RWPE1 (cell line): ENCODE measurements around the gene MYO1A.

Experiments
- CTCF ChIA-PET: fragments of 350-600 bp; sonication (Branson Sonifier 250); formaldehyde crosslinking; extraction: SDS; loops from one replicate; lab custom pipeline; 2021; lab: Yijun Ruan, JAX
- POLR2A ChIA-PET: fragments of 400-600 bp; formaldehyde crosslinking; extraction: SDS; loops from one replicate; lab custom pipeline; 2020; ENCODE audit warnings: antibody characterized with exemption; ENCODE audit not compliant: low non-redundant PET; lab: Yijun Ruan, JAX
- DNase-seq: peaks from one replicate; pipeline ENCODE4 v3.0.0; 2012; ENCODE audit warnings: low spot score
- H3K27ac ChIP-seq: fragments of 450-650 bp; 2 replicates; pipeline ENCODE4 v1.5.1; 2017
- TF ChIP-seq, protein P1 (sequence below): fragments of 450-650 bp; conservative IDR thresholded peaks from 2 replicates; pipeline ENCODE4 v1.5.1; 2017; ENCODE audit warnings: low read depth, mild to moderate bottlenecking

Gene MYO1A

GRCh38 chr12:57010627-57011247 lies 39.2 kb downstream of the MYO1A start:
- no peak for DNase-seq
- ChIA-PET CTCF (interaction anchor here (1.3 kb wide), 1 partner anchor 9 kb away, joined by 5 read pairs; no protein-coding TSS in a partner anchor), POLR2A (no interaction called here)
- TF ChIP-seq, protein P1, sequence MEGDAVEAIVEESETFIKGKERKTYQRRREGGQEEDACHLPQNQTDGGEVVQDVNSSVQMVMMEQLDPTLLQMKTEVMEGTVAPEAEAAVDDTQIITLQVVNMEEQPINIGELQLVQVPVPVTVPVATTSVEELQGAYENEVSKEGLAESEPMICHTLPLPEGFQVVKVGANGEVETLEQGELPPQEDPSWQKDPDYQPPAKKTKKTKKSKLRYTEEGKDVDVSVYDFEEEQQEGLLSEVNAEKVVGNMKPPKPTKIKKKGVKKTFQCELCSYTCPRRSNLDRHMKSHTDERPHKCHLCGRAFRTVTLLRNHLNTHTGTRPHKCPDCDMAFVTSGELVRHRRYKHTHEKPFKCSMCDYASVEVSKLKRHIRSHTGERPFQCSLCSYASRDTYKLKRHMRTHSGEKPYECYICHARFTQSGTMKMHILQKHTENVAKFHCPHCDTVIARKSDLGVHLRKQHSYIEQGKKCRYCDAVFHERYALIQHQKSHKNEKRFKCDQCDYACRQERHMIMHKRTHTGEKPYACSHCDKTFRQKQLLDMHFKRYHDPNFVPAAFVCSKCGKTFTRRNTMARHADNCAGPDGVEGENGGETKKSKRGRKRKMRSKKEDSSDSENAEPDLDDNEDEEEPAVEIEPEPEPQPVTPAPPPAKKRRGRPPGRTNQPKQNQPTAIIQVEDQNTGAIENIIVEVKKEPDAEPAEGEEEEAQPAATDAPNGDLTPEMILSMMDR, result no peak
- no peak overlapping the region for H3K27ac ChIP-seq

DNA sequence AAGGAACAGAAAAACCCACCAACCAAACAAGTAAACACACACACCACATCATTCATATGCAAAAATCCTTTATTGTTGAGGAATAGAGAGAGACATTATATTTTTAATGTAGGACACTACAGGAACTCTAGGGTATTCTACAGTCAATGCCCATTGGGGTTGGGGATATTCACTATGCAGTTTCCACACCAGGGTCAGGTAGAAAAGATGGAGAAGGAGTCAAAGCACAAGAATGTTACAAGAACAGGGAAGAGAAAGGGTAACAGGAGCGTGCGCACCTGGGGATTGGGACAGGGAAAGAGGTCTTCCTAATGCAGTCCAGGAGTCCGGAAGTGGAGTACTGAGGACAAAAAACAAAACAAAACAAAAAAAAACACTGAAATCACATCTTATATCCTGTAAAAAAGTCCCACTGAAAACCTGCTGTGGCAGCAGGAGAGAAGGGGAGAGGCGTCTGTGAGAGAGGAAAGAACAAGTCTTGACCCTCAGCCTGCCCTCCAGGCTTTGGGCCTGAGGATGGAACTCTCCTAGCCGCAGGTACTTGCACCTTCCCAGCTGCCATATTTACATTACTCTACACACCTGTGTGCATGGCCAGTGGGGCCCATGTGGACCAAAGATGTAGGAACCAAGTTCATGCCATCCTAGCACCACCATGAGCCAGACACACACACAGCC lies 39.8 kb downstream of the MYO1A start:
- CTCF ChIA-PET, result interaction anchor here (1.3 to 1.5 kb wide), 2 partner anchors 9 to 23 kb away, joined by 4 to 5 read pairs; no protein-coding TSS in a partner anchor
- no peak for DNase-seq
- POLR2A ChIA-PET, result no interaction called here
- TF ChIP-seq, protein P1, result no peak
- no peak overlapping the region for H3K27ac ChIP-seq

DNA sequence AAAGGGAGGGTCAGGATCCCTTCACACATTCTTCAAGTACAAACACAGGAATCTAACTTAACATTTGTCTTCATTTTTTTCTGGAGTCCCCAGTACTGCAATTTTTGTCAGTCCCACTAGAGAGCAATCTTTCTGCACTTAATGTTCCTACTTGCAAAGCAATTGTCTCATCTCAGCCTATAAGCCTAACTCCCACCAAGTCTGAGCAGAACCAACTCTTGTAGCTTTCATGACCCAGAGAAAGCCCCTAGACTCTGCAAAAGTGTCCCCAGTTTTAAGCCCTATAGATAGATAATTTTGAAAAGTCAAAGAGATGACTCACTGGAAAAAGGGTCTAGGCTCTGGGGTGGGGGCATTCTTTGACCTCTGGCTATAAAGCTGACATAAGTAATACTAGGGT lies 41.8 kb downstream of the MYO1A start:
- TF ChIP-seq, protein P1, result peak; percentile 79
- POLR2A ChIA-PET, result no interaction called here
- CTCF ChIA-PET, result interaction anchor here (0.5 to 1.5 kb wide), 8 partner anchors 9 to 171 kb away, joined by 3 to 6 read pairs (median 4); partner anchors contain the start of gene STAT6
- peak; percentile 57 for DNase-seq
- no peak overlapping the region for H3K27ac ChIP-seq

GRCh38 chr12:57006809-57007475 lies 43.0 kb downstream of the MYO1A start:
- ChIA-PET CTCF (interaction anchor here (0.6 to 1.1 kb wide), 6 partner anchors 9 to 105 kb away, joined by 3 to 4 read pairs (median 4); partner anchors contain the start of gene TAC3), POLR2A (no interaction called here)
- peak overlapping the region; percentile 71 for H3K27ac ChIP-seq
- TF ChIP-seq, protein P1, result peak; percentile 53
- no peak for DNase-seq

DNA sequence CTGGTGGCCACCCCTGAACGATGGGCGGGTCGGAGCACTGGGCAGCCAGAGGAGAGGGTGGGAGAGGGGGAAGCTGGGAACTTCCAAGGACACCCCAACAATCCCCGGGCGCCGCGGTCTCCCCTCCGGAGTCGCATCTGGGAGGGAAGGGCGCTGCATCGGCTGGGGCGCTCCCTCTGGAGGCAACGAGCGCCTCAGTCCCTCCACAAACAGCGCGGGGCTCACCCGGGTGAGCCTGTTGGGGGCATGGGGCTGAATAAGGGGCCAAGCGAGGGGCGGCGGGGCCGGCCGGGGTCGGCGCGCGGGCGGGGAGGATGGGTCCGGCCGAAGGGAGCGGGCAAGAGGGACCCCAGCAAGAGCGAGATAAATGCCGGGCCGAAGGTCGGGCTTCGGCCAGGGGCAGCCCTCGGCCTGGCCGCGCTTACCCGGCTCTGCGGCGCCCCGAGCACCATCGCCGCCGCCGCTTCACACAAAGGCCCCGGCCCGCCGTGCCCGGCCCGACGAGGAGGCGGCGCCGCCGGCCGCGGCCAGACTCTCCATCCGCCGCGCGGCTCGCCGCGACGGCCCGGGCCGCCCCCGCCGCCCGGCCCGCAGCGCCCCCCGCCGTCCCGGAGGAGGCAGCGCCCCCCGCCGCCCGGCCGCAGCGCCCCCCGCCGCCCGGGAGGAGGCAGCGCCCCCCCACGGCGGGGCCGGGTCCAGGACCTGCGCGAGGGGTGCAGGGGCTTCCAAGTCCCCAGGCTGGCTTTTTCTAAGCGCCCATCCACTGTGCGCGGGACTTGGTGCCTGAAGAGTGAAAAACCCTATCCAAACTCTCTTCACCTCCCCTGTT lies 43.7 kb downstream of the MYO1A start, which contains the start of gene ZBTB39:
Gene ZBTB39, minus strand, starts transcription at position 567 of the 829 bp plus-strand sequence. CDS start 1,629 bp downstream, outside the sequence.
- peak within 1 kb of the TSS; percentile 71 for H3K27ac ChIP-seq
- POLR2A ChIA-PET, result no interaction called here
- DNase-seq, result peak; percentile 85
- TF ChIP-seq, protein P1, result peak; percentile 98
- CTCF ChIA-PET, result interaction anchor here (0.6 to 1.1 kb wide), 6 partner anchors 13 to 199 kb away, joined by 3 to 5 read pairs (median 4); no protein-coding TSS in a partner anchor
